ENCODE data around the gene SMIM35.

SMIM35 gene

GRCh38 chr11:118108513-118108912, 21.8 kb upstream of the SMIM35 start:
- DNase-seq = no peak

DNA sequence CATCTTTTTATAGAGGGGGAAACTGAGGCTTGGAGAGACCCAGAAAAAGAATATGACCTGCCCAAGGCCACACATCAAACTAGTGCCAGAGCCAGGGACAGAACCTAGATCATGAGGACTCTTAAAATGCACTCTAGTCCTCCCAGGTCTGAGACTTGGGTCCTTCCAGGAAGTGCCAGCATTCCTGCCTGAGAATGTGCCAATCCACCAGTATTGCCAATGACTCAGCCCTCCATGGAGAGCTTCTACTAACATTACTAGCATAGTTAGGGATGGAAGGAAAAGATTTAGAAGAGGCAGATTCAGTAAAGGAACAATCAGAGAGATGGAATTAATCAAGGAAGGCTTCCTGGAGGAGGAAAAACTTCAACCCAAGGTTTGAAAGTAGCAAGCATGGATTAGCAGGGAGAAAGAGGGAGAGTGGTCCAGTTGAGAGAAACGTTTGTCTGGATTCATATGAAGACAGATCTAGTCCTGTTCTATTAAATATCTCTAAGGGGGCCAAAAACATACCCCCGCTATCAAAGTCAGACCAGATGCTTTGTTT, 20.1 kb upstream of the SMIM35 start:
- no peak for DNase-seq

- no peak for DNase-seq
Observed at GRCh38 chr11:118105657-118106305, 19.0 kb upstream of the SMIM35 start.

- DNase-seq = no peak
Observed at GRCh38 chr11:118104491-118104890, 17.7 kb upstream of the SMIM35 start.

GRCh38 chr11:118102721-118103261, 16.0 kb upstream of the SMIM35 start:
- no peak for DNase-seq

DNA sequence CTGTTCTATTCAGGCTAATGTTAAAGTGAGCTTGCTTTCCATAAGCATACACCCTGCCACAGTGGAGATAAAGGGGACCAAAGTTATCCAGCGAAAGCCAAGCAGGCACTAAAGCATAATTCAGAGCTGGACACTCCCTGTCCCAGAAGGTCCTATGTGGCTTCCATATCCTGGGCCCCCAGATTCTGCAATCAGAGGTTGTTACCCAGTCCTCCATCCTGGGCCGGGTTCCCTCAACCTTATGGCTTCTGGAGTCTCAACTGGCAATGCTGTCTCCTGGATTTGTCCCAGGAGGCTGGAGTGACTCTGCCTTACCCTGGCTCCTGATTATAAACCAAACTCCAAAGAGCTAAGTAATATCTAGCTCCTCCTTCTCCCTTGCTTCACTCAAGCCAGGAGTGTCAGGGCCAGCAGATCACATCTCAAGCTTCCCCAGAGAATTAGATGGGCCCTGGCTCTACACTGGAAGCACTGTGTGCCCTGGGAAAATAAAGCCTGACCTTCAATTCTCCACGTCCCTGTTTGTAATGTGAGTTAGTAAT, 14.0 kb upstream of the SMIM35 start:
- no peak for DNase-seq

DNA sequence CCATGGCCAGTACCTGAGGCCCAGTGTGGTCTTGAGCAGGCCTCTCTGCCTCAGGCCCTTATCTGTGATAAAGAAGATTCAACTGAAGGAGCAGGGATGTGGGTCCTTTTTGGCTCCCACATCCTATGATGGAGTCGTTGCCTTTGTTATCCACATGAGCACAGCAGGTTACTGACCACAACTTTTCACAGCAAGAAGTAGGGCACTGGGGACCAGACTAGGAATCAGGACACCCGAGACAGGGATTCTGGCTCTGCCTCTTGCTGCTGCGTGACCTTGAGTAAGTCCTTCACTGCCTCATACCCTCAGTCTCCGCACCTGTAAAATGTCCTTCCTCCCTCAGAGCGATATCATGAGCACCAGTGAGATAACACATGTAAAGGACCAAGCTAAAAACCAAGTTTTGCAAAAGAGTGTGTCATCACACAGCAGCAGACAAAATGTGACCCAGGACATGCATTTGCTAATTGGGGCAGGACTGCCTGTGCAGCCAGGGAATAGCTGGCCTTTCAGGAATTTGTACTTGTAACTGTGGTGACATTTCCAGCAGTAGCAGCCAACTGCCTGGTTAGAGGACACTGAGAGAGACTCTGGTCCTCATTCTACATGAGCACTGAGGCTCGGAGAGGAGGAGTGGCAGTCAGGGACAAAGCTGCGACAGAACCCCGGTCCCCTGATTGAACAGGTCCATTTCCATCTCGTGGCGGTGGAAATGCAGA, 13.2 kb upstream of the SMIM35 start:
- DNase-seq = no peak

GRCh38 chr11:118098996-118099837, 12.5 kb upstream of the SMIM35 start:
- DNase-seq = no peak

DNA sequence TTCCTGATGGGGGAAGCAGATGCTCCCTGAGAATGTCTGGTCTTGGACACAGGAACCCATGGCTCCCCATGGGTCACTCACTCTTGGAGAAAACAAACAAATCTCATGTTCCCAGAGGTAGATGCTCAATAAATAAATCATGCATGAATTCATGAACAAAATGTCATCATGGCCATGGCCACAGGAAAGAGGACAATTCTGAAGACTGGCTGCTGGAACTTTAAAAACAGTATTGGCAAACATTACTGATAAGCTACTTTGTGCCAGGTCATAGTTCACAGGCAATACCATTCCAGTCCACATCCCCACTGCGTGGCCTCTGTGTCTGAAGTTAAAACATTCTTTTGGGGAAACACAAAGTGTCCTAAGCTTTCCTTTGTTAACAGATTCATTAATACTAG, 9.2 kb upstream of the SMIM35 start:
- DNase-seq = no peak

DNA sequence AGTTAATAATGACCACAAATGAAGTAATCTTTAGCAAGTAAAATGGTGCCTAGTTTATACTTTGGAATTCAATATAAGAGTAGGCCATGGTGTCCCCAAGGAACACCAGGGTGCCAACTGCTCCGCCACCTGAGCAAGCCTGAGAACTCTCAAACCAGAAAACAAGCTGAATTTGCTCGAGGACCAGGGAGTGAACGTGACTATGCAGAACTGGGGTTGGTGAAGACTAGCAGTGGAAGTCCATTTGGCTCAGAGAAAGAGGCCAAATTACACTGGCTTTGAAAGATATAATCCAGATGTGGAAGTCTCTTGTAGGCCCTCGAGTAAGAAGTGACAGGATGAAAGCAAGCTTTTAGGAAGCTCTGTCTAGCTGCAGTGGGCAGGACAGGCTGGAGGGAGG, 8.7 kb upstream of the SMIM35 start:
- no peak for DNase-seq

DNA sequence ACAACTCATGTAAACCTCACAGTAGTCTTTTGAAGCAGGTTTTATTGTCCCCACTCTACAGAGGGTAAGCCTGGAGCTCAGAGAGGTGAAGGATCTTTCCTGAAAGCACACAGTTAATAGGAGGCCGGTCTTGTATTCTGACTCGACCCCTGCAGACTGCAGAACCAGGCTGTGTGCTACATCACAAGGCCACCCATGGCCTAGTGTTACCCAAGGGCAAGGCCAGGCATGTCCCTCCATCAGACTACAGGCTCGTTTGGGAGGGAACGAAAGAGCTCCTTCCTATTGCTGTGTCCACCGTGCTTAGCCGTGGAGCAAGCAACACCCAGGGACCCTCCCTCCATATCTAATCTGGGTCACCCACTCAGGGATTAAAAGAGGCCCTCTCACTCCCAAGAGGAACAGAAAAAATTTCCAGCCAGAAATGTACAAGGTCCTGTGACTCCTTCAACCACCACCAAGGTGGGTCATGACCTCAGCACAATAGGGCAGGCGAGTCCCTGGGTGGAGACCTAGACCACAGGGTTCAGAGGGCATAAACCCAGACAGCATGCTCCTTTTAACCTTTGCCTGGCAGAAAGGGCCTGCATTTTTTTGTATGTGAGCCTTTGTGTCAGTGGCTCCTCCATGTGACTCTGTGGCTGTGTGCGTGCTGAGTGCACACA, 6.3 kb upstream of the SMIM35 start:
- DNase-seq = no peak

GRCh38 chr11:118091690-118092089, 4.9 kb upstream of the SMIM35 start:
- no peak for DNase-seq

- DNase-seq = no peak
Observed at GRCh38 chr11:118090545-118091162, 3.9 kb upstream of the SMIM35 start.

DNA sequence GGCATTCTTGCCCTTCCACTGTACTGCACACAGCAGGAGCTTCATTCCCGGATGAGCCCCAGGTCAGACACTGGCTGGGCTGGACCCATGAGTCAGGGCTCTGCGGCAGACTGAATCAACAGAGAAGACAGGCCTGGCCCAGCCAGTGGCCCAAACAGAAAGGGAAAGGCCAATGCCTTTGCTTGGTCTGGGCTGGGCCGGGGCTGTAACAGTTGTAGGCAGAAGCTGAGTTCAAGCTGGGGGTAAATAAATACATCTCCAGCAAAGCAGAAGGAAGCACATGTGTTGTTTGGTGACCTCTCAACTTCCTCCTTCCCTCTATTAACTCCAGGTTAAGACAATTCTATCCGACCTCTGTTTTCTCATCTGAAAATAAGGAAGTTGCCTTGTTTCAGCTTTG, 1.8 kb upstream of the SMIM35 start:
- no peak for DNase-seq

DNA sequence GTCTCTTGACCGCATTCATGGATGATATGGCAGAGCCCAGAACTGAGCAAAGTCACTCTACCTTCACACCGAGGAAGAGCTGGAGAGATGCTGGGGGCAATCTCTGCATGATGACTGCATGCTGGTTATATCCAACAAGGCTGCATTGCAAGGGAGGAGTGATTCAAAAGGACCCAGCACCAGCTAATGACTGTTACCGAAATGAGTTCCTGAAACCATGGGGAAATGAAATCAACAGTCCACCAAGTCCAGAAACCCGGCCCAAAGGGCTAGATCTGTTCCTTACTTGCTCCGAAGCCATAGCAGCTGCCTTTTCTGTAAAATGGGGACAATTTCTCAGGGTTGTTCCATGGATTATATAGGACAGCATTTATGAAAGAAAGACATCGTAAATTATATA, 1.2 kb upstream of the SMIM35 start:
- no peak for DNase-seq

- no peak for DNase-seq
Observed at GRCh38 chr11:118084656-118085055, 2.1 kb downstream of the SMIM35 start.

DNA sequence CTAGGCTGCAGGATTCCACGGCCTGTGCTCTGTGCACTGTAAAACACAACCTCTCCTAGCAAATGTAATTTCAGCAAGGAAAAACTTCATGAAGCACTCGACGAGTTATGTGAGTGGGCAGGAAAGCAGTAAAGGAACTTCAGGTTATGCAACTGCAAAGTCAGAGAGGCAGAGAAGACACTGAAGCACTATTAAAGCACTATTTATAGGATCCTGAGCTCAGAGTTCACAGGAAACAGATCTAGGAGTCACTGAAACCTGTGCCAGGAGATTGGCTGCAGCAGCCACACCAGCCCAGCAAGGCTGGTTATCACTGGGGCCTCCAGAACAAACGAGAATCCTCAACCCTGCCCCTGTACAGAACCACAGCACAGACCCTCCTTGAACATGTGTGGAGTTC, 2.5 kb downstream of the SMIM35 start:
- no peak for DNase-seq

DNA sequence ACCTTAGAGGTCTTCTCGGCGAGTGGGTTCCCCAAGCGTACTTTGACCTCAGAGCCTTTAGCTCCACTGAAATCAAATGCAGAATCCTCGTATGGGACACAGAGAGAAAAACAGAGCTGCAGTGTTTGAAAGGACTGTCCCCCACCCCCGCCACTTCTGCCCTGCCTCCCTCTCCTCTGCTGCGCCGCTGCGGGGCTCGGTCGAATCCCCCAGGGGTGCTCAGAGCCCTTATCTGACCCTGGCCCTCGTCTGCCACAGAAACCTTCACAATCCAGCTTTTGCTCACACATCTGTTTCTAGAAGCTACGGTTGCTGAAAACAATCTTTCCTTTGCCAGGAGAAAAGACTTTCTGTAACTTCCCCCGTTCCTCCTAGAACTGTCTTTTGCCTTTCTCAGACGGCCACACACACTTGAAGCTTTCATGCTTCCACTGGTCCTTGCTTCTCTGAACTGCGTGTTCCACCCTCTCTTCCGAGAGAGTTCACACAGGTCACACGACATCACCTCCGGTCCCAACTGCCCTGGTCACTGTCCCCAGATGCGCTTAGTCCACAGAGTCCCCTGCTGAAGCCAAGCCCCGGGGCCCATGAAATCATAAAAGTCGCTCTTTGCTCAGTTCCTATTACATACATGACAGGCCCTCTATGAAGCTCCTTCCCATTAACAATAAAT, 3.7 kb downstream of the SMIM35 start:
- no peak for DNase-seq

DNA sequence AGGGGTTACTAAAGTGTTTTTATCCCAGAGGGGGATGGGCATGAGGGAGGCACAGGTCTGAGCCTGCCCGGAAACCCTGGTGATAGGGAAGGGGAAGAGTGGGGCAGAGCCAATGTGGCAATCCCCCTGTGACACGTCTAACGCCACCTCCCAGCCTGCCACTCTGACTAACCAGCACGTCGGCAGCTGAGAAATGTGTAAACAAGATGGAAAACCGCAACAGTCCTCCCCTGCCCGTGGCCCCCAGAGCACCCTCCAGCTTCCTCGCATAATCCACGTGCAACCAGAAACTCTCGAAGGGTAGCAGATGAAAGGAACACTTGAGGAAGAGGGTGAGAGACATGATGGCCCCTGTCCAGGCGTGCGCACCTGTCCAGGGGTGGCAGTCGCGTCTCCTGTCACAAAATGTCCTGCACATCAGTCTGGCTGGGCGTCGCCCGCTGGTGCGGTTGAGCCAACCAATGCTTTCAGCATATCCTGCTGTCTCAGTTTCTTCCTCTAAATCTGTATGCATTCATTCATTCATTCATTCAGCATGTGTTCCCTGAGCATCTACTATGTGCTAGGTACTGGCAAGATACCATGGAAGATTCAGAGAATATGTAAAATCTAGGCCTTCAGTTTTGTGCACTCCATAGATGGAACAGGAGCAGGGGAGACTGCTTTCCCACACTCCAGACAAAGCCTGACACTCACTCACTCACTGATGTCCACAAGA, 5.4 kb downstream of the SMIM35 start:
- no peak for DNase-seq

- DNase-seq = no peak
Observed at GRCh38 chr11:118080296-118080695, 6.5 kb downstream of the SMIM35 start.

DNA sequence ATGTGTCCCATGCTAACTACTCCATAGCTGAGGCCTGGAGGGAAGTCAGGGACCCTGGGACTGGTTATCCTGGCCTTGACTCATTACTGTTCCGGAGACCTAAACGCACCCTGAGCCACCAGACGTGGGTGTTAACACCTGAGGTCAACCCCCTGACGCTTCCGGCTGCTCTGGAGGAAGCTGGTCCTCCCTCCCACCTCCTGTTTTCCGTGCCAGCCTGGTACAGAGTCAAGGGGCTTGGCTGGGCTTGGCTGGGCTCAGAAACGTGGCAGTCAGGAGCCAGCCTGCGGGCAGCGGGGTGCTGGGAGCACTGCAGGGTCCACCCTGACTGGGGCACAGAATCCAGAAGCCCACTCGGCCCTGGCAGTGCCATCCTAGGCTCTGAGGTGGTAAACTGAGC, 7.3 kb downstream of the SMIM35 start:
- DNase-seq = no peak
